HL-60 (cell line): ENCODE measurements around the gene KRTAP1-1.
"Not testable (repeated sequence)": the region's sequence is repeated elsewhere in the genome, so short reads cannot be mapped to it uniquely, and the experiment has no call there.

Experiments used
- CTCF ChIP-seq: IDR thresholded peaks from one replicate; pipeline ENCODE4 v1.5.1; 2011; ENCODE audit warnings: low read length, control low read depth, inconsistent platforms; ENCODE audit not compliant: insufficient read depth
- GABPA ChIP-seq: IDR thresholded peaks from 2 replicates; pipeline ENCODE4 v1.6.1; 2012; ENCODE audit warnings: low read depth
- POLR2AphosphoS5 ChIP-seq: IDR thresholded peaks from 2 replicates; pipeline ENCODE4 v1.6.1; 2012; ENCODE audit warnings: low read depth

GRCh38 chr17:41088760-41089352, 47.6 kb upstream of the KRTAP1-1 start:
- not testable (repeated sequence) for TF ChIP-seq GABPA, CTCF, POLR2AphosphoS5
